ENCODE results near the gene TRPM1.
"Not testable (repeated sequence)": the region's sequence is repeated elsewhere in the genome, so short reads cannot be mapped to it uniquely, and the experiment has no call there.

Gene TRPM1

GRCh38 chr15:31127596-31128261, 26.2 kb upstream of the TRPM1 start:
- no peak for FAIRE-seq

GRCh38 chr15:31125061-31125460, 23.5 kb upstream of the TRPM1 start:
- DNase-seq (ENCODE audit: extremely low spot score, insufficient read length, low read depth) = no peak
- FAIRE-seq = no peak

More at GRCh38 chr15:31127596-31128261, 26.2 kb upstream of the TRPM1 start:
- DNase-seq (ENCODE audit: extremely low spot score, insufficient read length, low read depth) = no peak

- FAIRE-seq (no peak), DNase-seq (ENCODE audit: extremely low spot score, insufficient read length, low read depth) (no peak)
Observed at GRCh38 chr15:31116423-31117030, 15.0 kb upstream of the TRPM1 start.

- FAIRE-seq (no peak), DNase-seq (ENCODE audit: extremely low spot score, insufficient read length, low read depth) (no peak)
Observed at GRCh38 chr15:31111091-31111647, 9.6 kb upstream of the TRPM1 start.

GRCh38 chr15:31108836-31109235, 7.3 kb upstream of the TRPM1 start:
- FAIRE-seq = no peak
- no peak for DNase-seq (ENCODE audit: extremely low spot score, insufficient read length, low read depth)

GRCh38 chr15:31106495-31107300, 5.2 kb upstream of the TRPM1 start:
- DNase-seq (ENCODE audit: extremely low spot score, insufficient read length, low read depth) (no peak), FAIRE-seq (no peak)

GRCh38 chr15:31104003-31104402, 2.5 kb upstream of the TRPM1 start:
- FAIRE-seq (no peak), DNase-seq (ENCODE audit: extremely low spot score, insufficient read length, low read depth) (no peak)

GRCh38 chr15:31102374-31103342, 1.1 kb upstream of the TRPM1 start:
- no peak for FAIRE-seq
- no peak for DNase-seq (ENCODE audit: extremely low spot score, insufficient read length, low read depth)

GRCh38 chr15:31102039-31102321, 455 bp upstream of the TRPM1 start:
- no peak for FAIRE-seq

GRCh38 chr15:31100738-31101137, 787 bp downstream of the TRPM1 start:
- DNase-seq (ENCODE audit: extremely low spot score, insufficient read length, low read depth) (no peak), FAIRE-seq (no peak)

More at GRCh38 chr15:31102039-31102321, 455 bp upstream of the TRPM1 start:
- DNase-seq (ENCODE audit: extremely low spot score, insufficient read length, low read depth) = no peak

GRCh38 chr15:31098953-31099740, 2.4 kb downstream of the TRPM1 start:
- no peak for DNase-seq (ENCODE audit: extremely low spot score, insufficient read length, low read depth)
- no peak for FAIRE-seq

- no peak for FAIRE-seq
- no peak for DNase-seq (ENCODE audit: extremely low spot score, insufficient read length, low read depth)
Observed at GRCh38 chr15:31098491-31098917, 3.0 kb downstream of the TRPM1 start.

- FAIRE-seq (no peak), DNase-seq (ENCODE audit: extremely low spot score, insufficient read length, low read depth) (no peak)
Observed at GRCh38 chr15:31096563-31096962, 5.0 kb downstream of the TRPM1 start.

GRCh38 chr15:31091481-31091880, 10.0 kb downstream of the TRPM1 start:
- FAIRE-seq (no peak), DNase-seq (ENCODE audit: extremely low spot score, insufficient read length, low read depth) (no peak)

GRCh38 chr15:31090766-31091165, 10.8 kb downstream of the TRPM1 start:
- FAIRE-seq = no peak
- no peak for DNase-seq (ENCODE audit: extremely low spot score, insufficient read length, low read depth)

GRCh38 chr15:31089368-31090047, 12.0 kb downstream of the TRPM1 start:
- FAIRE-seq (no peak), DNase-seq (ENCODE audit: extremely low spot score, insufficient read length, low read depth) (no peak)

- FAIRE-seq (no peak), DNase-seq (ENCODE audit: extremely low spot score, insufficient read length, low read depth) (no peak)
Observed at GRCh38 chr15:31088672-31089367, 12.7 kb downstream of the TRPM1 start.

GRCh38 chr15:31088041-31088440, 13.5 kb downstream of the TRPM1 start:
- not testable (repeated sequence) for DNase-seq (ENCODE audit: extremely low spot score, insufficient read length, low read depth); FAIRE-seq
